ENCODE data around the gene BCL2L12. TPM values are rescaled to one million over a fixed set of nuclear protein-coding genes. Genes with fewer than 3 reads are reported as not detected.

The BCL2L12 gene
- total RNA-seq, 1 donor from 2014 or later, result 66.2 TPM

DNA sequence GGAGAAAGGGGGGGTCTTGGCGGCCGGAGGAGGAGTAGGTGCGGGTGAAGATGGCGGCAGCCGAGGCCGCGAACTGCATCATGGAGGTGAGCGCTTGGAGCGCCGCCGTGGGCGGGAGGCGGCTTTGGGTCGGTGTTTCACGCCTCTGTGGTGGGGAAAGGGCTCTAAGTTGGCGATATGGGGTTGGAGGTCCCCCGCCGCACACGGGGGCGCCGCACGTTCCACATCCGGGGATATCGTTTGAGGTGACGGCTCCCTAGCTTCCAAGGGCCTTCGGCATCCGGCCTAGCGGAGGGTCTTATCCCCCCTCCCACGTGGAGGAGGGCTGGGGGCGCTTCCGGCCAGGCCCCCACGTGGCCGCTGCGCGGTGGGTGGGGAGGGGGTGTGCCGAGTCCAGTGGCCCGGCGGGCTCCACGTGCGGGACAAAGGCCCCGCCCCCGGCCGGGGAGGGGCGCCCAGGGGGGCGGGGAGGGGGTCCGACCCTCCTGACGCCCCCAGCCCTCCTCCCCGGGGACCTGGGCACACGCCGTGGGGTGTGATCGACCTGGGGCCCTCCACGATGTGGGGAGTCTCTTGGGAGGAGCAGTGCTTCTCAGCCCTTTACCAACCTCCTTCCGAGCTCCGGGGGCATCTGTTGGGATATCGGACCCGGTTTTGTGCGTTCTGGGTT, 11.6 kb downstream of the BCL2L12 start, which contains the start of gene PRMT1:
PRMT1 (plus strand) TSS at position 41 of the 670 bp plus-strand sequence; CDS start at position 51, 10 bp downstream.
- H3K27me3 Mint-ChIP-seq (ENCODE audit: low read depth), result no peaks in the 10 kb centered on the region
- DNase-seq (ENCODE audit: low spot score), result peak; percentile 53
- peak within 1 kb of the TSS; percentile 96 for H3K27ac Mint-ChIP-seq
- peaks cover 18% of the 10 kb centered on the region for H3K4me1 Mint-ChIP-seq (ENCODE audit: low read depth)
- intact Hi-C loops (cut with micrococcal nuclease), result loop anchor here (2.0 to 5.0 kb wide), 3 partner anchors 89 to 190 kb away; partner anchors contain the start of genes AP2A1, PNKP and RPS11
- H3K4me3 Mint-ChIP-seq (ENCODE audit: low read depth), result peak within 1 kb of the TSS; percentile 98
- no peaks in the 10 kb centered on the region for H3K9me3 Mint-ChIP-seq
- peaks cover 28% of the 10 kb centered on the region for H3K36me3 Mint-ChIP-seq (ENCODE audit: low read depth)

DNA sequence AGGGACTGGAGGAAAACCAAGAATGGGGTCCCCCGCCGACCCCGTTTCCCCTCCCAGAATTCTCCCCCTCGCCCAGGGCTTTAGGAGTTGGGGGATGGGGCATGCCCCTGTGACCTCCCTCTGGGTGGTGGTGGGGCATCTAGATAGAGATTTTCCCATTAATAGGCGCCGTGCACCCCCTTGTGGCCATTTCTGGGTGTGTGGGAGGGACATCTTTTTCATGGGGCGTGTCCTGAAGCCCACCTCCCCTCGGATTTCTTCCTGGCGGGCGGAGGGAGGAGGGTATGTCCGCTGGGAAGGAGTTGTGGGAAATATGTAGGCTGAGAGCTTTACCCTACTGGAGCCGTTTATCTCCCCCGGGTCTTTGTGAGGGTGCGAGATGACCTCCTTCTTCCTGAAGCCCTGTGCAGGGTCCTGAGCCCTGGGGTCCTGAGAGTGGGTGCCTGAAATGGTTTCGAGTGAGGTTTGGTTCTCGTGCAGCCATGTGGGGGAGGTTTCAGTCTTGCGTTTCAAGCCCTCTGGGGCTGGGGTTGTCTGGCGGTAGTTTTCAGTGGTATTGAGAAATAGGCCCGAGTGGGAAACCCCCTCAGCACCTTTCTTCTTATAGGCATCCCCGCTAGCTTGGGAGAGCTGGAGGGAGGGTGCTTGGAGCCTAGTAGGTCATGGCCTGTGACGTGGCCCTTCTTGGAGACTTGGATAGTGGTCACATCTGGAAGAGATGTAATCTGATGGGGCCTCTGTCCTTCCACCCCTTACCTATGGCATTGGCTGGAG, 12.4 kb downstream of the BCL2L12 start:
- peaks cover 32% of the 10 kb centered on the region for H3K36me3 Mint-ChIP-seq (ENCODE audit: low read depth)
- DNase-seq (ENCODE audit: low spot score), result peak; percentile 71
- no peaks in the 10 kb centered on the region for H3K27me3 Mint-ChIP-seq (ENCODE audit: low read depth)
- peaks cover 19% of the 10 kb centered on the region for H3K4me1 Mint-ChIP-seq (ENCODE audit: low read depth)
- peak overlapping the region; percentile 93 for H3K27ac Mint-ChIP-seq
- intact Hi-C loops (cut with micrococcal nuclease), result loop anchor here (2.0 to 5.0 kb wide), 3 partner anchors 89 to 189 kb away; partner anchors contain the start of genes AP2A1, PNKP and RPS11
- H3K9me3 Mint-ChIP-seq, result no peaks in the 10 kb centered on the region
- H3K4me3 Mint-ChIP-seq (ENCODE audit: low read depth), result peak overlapping the region; percentile 93

GRCh38 chr19:49678985-49679770, 13.4 kb downstream of the BCL2L12 start:
- Mint-ChIP-seq H3K4me1 (ENCODE audit: low read depth) (peaks cover 19% of the 10 kb centered on the region), H3K27ac (peak overlapping the region; percentile 62), H3K9me3 (no peaks in the 10 kb centered on the region), H3K4me3 (ENCODE audit: low read depth) (peak overlapping the region; percentile 93), H3K36me3 (ENCODE audit: low read depth) (peaks cover 43% of the 10 kb centered on the region), H3K27me3 (ENCODE audit: low read depth) (no peaks in the 10 kb centered on the region)
- intact Hi-C loops (cut with micrococcal nuclease), result loop anchor here (5.0 kb wide), 1 partner anchor 188 kb away; the partner anchor contains the start of gene PNKP
- DNase-seq (ENCODE audit: low spot score), result no peak

GRCh38 chr19:49679771-49680413, 14.2 kb downstream of the BCL2L12 start:
- H3K4me3 Mint-ChIP-seq (ENCODE audit: low read depth), result peak overlapping the region; percentile 47
- peaks cover 19% of the 10 kb centered on the region for H3K4me1 Mint-ChIP-seq (ENCODE audit: low read depth)
- no peaks in the 10 kb centered on the region for H3K27me3 Mint-ChIP-seq (ENCODE audit: low read depth)
- intact Hi-C loops (cut with micrococcal nuclease), result loop anchor here (5.0 kb wide), 1 partner anchor 187 kb away; the partner anchor contains the start of gene PNKP
- DNase-seq (ENCODE audit: low spot score), result no peak
- H3K9me3 Mint-ChIP-seq, result no peaks in the 10 kb centered on the region
- peak overlapping the region; percentile 65 for H3K27ac Mint-ChIP-seq
- peaks cover 47% of the 10 kb centered on the region for H3K36me3 Mint-ChIP-seq (ENCODE audit: low read depth)

DNA sequence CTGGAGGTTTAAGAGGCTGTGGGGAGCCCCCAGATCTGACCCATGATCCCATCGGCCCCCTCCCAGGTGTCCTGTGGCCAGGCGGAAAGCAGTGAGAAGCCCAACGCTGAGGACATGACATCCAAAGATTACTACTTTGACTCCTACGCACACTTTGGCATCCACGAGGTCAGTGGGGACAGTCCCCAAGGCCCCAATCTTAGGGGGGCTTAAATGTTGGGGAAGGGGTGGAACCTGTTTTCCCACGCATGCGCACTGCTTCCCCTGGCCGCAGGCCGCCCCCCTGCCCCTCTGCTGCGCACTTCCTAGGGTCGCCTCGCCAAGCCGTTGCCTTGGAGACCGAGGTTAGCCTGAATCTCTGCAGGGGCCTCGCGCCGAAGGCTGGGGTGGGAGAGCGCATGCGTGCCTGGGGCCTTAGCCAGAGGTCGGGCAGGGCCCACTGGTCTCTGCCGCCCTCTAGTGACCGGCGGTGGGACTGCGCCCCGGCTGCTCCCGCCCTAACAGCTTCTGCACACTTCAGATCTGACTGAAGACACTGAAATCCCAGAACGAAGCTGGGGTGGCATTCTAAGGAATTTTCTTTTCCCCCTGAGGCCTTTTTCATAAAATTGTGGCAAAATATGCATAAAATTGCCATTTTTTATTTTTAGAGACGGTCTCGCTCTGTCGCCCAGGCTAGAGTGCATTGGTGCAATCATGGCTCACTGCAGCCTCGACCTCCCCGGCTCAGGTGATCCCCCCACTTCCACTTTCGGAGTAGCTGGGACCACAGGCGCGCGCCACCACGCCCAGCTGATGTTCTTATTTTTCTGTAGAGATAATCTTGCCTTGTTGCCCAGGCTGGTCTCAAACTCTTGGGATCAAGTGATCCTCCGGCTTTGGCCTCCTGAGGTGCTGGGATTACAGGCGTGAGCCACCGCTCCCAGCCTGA, 15.0 kb downstream of the BCL2L12 start:
- Mint-ChIP-seq H3K4me3 (ENCODE audit: low read depth) (peak overlapping the region; percentile 2), H3K27me3 (ENCODE audit: low read depth) (no peaks in the 10 kb centered on the region), H3K36me3 (ENCODE audit: low read depth) (peaks cover 55% of the 10 kb centered on the region), H3K27ac (peak overlapping the region; percentile 65), H3K4me1 (ENCODE audit: low read depth) (peaks cover 19% of the 10 kb centered on the region), H3K9me3 (no peaks in the 10 kb centered on the region)
- intact Hi-C loops (cut with micrococcal nuclease), result no loop called here
- peak; percentile 87 for DNase-seq (ENCODE audit: low spot score)

GRCh38 chr19:49681830-49682229, 16.1 kb downstream of the BCL2L12 start:
- Mint-ChIP-seq H3K27ac (no peak overlapping the region), H3K4me3 (ENCODE audit: low read depth) (no peak overlapping the region), H3K36me3 (ENCODE audit: low read depth) (peaks cover 62% of the 10 kb centered on the region), H3K4me1 (ENCODE audit: low read depth) (peaks cover 17% of the 10 kb centered on the region), H3K9me3 (no peaks in the 10 kb centered on the region), H3K27me3 (ENCODE audit: low read depth) (no peaks in the 10 kb centered on the region)
- DNase-seq (ENCODE audit: low spot score), result no peak
- intact Hi-C loops (cut with micrococcal nuclease), result no loop called here

GRCh38 chr19:49682274-49682673, 16.5 kb downstream of the BCL2L12 start:
- H3K36me3 Mint-ChIP-seq (ENCODE audit: low read depth), result peaks cover 66% of the 10 kb centered on the region
- no peaks in the 10 kb centered on the region for H3K9me3 Mint-ChIP-seq
- no peak for DNase-seq (ENCODE audit: low spot score)
- peaks cover 19% of the 10 kb centered on the region for H3K4me1 Mint-ChIP-seq (ENCODE audit: low read depth)
- intact Hi-C loops (cut with micrococcal nuclease), result no loop called here
- H3K27ac Mint-ChIP-seq, result no peak overlapping the region
- no peak overlapping the region for H3K4me3 Mint-ChIP-seq (ENCODE audit: low read depth)
- no peaks in the 10 kb centered on the region for H3K27me3 Mint-ChIP-seq (ENCODE audit: low read depth)

DNA sequence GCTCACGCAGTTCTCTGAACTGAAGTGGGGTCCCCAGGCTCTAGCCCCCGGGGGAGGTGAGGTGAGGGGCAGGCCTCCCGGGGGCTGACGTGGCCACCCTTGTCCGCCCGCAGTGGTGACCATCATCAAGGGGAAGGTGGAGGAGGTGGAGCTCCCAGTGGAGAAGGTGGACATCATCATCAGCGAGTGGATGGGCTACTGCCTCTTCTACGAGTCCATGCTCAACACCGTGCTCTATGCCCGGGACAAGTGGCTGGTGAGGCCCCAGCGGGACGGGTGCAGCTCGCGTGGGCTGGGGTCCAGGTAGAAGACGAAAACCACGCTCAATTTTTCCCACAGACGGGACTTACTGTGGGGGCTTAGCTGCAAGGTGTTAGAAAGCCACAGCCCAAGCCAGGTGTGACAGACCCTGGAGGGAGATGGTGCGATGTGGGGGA, 18.1 kb downstream of the BCL2L12 start:
- peaks cover 12% of the 10 kb centered on the region for H3K4me1 Mint-ChIP-seq (ENCODE audit: low read depth)
- H3K36me3 Mint-ChIP-seq (ENCODE audit: low read depth), result peaks cover 72% of the 10 kb centered on the region
- no peak overlapping the region for H3K4me3 Mint-ChIP-seq (ENCODE audit: low read depth)
- no peaks in the 10 kb centered on the region for H3K27me3 Mint-ChIP-seq (ENCODE audit: low read depth)
- intact Hi-C loops (cut with micrococcal nuclease), result no loop called here
- H3K9me3 Mint-ChIP-seq, result no peaks in the 10 kb centered on the region
- no peak overlapping the region for H3K27ac Mint-ChIP-seq
- DNase-seq (ENCODE audit: low spot score), result no peak

- H3K9me3 Mint-ChIP-seq, result no peaks in the 10 kb centered on the region
These were observed 18.7 kb downstream of the BCL2L12 start for GRCh38 chr19:49684251-49684982.

DNA sequence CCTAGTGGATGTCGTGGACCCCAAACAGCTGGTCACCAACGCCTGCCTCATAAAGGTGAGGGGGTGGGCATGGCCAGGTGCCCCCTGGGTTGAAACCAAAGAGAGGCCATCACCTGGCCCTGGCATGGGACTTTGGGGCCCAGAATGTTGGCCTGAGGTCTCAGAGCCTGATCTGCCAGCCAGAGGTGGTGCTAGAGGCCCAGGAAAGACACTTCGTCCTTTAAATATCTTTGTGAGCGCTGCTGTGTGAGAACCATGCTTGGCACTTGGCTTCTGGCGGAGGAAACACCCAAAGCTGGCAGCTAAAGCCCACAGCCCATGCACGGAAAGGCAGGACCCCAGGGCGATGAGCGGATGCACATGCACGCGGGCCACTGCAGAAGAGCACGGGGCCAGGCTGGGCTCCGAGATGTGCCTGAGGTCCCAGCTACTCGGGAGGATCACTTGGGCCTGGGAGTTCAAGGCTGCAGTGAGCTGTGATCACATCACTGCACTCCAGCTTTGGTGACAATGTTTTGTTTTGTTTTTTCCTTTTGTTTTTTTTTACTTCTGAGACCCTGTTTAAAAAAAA, 19.3 kb downstream of the BCL2L12 start:
- Mint-ChIP-seq H3K27me3 (ENCODE audit: low read depth) (no peaks in the 10 kb centered on the region), H3K4me3 (ENCODE audit: low read depth) (no peak overlapping the region), H3K36me3 (ENCODE audit: low read depth) (peaks cover 74% of the 10 kb centered on the region), H3K9me3 (no peaks in the 10 kb centered on the region), H3K4me1 (ENCODE audit: low read depth) (peaks cover 8% of the 10 kb centered on the region), H3K27ac (no peak overlapping the region)
- DNase-seq (ENCODE audit: low spot score), result no peak
- intact Hi-C loops (cut with micrococcal nuclease), result no loop called here

More at GRCh38 chr19:49684251-49684982, 18.7 kb downstream of the BCL2L12 start:
- H3K4me3 Mint-ChIP-seq (ENCODE audit: low read depth), result no peak overlapping the region
- peaks cover 12% of the 10 kb centered on the region for H3K4me1 Mint-ChIP-seq (ENCODE audit: low read depth)
- H3K36me3 Mint-ChIP-seq (ENCODE audit: low read depth), result peaks cover 74% of the 10 kb centered on the region
- H3K27ac Mint-ChIP-seq, result no peak overlapping the region
- H3K27me3 Mint-ChIP-seq (ENCODE audit: low read depth), result no peaks in the 10 kb centered on the region
- DNase-seq (ENCODE audit: low spot score), result no peak
- intact Hi-C loops (cut with micrococcal nuclease), result no loop called here

Measured in activated T-helper 2 cell treated with anti-CD3 and anti-CD28 coated beads, Interferon-gamma antibody, Interleukin-2, Interleukin-4, amounts not matched to agents 10 μg/mL and 5 μg/mL and 100 μg/mL, durations not matched to agents 14 hours and 24 hours and 36 hours (primary cell).